ENCODE measurements around the gene PKDREJ.
"Not testable (repeated sequence)": the region's sequence is repeated elsewhere in the genome, so short reads cannot be mapped to it uniquely, and the experiment has no call there.

Gene PKDREJ

DNA sequence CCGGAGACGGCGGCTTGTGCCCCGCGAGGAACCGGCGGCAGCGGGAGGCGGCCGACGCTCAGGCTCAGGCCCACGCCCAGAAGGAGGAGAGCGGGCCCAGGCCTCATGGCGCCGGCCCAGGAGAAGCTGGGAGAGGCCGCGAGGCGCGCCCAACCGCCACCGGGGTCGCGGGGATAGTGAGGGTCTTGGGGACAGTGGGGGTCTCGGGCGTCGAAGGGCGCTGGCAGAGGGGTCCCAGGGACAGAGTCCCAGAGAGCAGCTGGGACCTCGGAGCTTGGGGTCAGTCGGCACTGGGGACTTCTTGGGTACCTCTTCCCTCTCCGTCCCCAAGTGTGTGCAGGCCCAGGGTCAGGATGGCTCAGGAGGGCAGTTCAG lies at the start of gene PKDREJ:
TSS of gene PKDREJ (minus strand) at position 128 of the 375 bp plus-strand sequence. CDS start at position 107, 21 bp downstream.
- DNase-seq (ENCODE audit: low read depth, low spot score), result no peak

GRCh38 chr22:46312848-46313247 lies 49.7 kb upstream of the PKDREJ start:
- DNase-seq (ENCODE audit: low read depth, low spot score), result not testable (repeated sequence)

DNA sequence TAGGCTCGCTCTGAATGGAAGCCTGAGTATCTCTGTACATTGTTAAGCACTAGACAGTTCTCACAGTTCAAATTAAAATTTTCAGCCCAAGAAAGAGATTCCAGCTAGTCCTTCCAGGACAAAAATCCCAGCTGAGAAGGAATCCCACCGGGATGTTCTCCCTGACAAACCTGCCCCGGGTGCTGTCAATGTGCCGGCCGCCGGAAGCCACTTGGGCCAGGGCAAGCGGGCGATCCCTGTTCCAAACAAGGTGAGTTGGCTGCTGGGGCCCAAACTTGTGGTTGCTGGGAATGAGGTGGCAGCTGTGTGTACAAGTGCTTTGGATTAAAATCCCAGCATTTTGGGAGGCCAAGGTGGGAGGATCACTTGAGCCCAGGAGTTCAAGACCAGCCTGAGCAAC lies 48.9 kb upstream of the PKDREJ start:
- no peak for DNase-seq (ENCODE audit: low read depth, low spot score)

DNA sequence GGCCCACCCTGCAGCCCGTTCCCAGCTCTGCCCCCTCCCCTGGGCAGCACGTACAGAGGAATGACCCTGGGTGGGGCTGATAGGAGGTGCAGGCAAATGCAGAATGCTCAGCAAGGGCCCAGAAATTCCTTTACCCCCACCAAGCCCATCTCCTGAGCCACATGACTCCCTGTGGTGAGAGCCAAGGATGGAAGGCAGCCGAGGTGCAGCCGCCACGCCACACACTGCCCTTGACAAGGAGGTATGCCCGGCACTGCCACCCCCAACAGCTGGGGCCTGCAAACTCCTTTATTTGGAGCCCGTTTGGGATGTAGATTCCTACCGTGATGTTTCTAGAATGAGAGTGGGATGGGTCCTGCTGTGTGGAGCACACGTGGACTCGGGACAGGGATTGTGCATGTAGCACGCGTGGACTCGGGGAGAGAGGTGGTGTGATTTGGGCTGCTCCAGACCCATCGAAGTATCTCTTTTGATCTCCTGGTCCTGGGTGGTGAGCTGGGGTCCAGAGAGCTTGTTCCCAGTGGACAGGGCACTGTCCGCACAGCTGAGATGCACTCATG lies 46.5 kb upstream of the PKDREJ start:
- no peak for DNase-seq (ENCODE audit: low read depth, low spot score)

GRCh38 chr22:46308283-46308988 lies 45.3 kb upstream of the PKDREJ start:
- DNase-seq (ENCODE audit: low read depth, low spot score), result no peak

DNA sequence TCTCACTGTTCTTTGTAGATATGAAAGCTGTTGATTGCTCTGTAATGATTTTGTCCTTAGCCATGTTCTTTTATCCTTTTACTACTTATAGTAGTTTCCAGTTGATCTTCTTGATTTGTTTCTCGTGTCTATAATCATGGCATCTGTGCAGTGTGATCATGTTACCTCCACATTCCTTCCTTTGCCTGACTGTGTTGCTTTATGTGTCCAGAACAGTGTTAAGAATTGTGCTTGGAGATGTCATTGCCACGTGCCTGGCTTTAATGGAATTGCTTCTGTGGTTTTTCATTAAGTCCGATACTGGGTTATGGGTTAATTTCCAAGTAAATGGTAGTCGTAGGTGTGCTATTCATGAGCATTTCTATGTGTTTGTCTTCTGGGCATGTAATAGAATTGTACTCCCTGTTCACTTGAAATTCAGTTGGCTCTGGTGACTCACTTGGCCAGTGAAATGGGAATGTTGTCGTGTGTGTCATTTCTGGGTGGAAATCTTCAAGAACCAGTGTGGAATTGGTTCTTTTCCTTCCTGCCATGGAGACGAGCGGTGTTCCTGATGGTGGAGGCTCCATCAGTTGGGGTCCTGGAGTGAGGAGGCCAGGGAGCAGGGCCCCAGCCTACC lies 40.3 kb upstream of the PKDREJ start:
- DNase-seq (ENCODE audit: low read depth, low spot score), result no peak

- DNase-seq (ENCODE audit: low read depth, low spot score), result no peak
Measured at GRCh38 chr22:46300491-46300890, 37.3 kb upstream of the PKDREJ start.

GRCh38 chr22:46299101-46299500 lies 36.0 kb upstream of the PKDREJ start:
- no peak for DNase-seq (ENCODE audit: low read depth, low spot score)

- DNase-seq (ENCODE audit: low read depth, low spot score), result no peak
Measured at GRCh38 chr22:46297151-46297812, 34.1 kb upstream of the PKDREJ start.

DNA sequence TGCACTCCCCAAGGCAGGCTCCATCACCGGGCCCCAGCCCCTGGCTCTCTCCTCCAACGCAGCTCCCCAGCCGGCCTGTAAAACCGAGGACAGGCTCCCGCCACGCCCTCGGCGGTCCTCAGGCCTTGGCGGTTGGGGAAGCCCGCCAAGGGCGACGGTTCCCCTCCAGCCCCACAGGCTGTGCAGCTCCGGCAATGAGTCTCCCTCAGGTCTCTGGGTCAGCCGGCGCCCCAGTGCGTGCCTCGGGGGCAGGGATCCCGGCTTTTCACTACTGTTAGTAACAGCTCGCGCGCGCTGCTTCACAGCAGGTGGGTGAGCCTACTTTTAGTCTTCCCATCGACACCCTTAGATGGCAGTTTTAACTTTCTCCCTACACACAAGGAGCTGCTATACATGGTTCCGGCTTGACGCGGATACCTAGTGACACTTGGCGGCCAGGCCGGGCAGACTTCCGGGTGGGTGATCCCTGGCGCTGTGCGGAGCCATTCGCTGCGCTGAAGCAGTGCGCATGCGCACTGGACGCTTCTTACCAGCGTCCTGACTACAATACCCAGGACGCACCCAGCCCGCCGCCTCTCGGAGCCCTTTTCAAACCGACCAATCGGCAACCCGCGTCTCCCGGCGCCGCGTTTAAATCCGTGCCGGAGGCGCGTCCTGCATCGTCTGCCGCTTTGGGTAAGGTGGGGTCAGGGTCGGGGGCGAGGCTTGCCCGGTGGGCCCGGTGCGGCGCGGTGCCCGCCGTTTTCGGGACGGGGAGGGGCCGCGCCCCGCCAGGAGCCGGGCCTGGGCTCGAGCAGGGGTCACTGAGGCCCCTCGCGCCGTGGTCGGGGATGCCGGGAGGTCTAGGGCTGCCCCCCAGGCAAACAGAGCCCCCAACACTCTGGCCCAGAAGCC lies 33.4 kb upstream of the PKDREJ start, which contains the start of gene GTSE1:
TSS of gene GTSE1 (plus strand) at position 614 of the 894 bp plus-strand sequence. CDS start 531 bp downstream, outside the sequence.
- peak; percentile 94 for DNase-seq (ENCODE audit: low read depth, low spot score)

GRCh38 chr22:46295277-46295971 lies 32.3 kb upstream of the PKDREJ start:
- DNase-seq (ENCODE audit: low read depth, low spot score), result no peak

DNA sequence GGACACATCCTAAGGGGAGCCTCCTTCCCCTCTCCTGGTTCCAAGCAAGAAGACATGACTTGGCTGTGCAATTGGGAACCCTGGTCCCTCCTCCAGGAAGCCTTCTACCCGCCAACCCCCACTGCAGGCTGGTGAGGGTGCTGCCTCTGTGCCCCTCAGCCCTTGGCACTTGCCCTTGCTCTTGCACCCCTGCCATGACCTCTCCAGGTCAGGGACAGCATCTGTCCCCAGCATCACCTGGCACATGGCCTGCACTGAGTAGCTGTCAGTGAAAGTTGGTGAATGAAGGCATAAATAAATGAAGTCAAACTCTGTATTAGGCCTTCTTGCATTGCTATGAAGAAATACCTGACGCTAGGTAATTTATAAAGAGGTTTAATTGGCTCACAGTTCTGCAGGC lies 31.6 kb upstream of the PKDREJ start:
- DNase-seq (ENCODE audit: low read depth, low spot score), result no peak

- peak; percentile 44 for DNase-seq (ENCODE audit: low read depth, low spot score)
Measured at GRCh38 chr22:46293577-46294260, 30.6 kb upstream of the PKDREJ start.

- no peak for DNase-seq (ENCODE audit: low read depth, low spot score)
Measured at GRCh38 chr22:46292732-46293131, 29.6 kb upstream of the PKDREJ start.

DNA sequence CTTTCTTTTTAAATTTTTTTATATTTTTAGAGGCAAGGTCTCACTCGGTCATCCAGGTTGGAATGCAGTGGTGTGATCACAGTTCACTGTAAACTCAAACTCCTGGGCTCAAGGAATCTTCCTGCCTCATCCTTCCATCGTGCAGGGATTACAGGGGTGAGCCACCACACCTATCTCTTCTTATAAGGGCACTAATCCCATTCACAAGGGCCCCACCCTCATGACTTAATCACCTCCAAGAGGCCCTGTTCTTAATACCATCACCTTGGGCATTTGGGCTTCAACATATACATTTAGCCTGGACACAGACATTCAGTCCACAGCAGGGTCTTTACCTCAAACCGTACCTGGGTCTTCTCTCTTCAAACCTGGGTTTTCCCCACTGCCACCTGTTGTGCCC lies 29.0 kb upstream of the PKDREJ start:
- DNase-seq (ENCODE audit: low read depth, low spot score), result no peak

DNA sequence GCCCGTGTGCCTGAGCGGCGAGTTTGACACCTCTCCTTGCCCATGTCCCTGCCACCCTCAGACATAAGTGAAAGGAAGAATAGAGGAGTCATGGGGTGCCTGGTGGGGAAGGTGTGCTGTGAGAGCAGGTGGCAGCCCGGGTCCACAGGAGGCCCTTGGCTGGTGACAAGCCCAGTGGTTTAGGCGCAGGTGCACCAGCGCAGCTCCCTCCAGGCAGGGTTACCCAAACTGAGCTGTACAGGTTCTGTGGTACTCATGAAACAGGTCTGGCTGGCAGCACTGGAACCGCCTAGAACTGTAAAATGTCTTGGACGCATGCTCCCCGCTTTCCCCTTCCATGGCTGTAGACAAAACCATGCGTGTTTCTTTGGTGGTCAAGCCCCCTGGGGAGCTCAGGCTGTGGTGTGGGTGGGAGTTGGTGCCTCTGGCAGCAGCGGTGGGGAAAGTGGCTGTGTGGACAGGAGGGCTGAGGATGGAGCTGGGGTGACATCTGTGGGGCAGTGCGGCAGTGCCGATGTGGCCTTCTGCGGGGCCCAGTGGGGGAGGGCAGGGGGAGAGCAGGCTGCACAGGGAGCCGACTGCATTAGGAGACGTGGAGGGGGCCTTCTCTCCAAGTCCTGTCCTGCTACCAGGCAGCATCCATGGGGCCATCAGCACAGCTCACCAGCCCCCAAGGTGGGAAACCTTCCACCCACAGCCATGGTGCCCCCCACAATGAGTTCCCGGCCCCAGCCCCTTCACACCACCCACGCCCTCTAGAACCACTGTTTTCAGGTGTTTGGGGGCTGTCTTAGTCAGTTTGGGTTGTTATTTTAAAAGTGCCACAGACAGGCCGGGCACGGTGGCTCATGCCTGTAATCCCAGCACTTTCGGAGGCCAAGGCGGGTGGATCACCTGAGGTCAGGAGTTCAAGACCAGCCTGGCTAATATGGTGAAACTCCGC lies 28.0 kb upstream of the PKDREJ start:
- no peak for DNase-seq (ENCODE audit: low read depth, low spot score)

DNA sequence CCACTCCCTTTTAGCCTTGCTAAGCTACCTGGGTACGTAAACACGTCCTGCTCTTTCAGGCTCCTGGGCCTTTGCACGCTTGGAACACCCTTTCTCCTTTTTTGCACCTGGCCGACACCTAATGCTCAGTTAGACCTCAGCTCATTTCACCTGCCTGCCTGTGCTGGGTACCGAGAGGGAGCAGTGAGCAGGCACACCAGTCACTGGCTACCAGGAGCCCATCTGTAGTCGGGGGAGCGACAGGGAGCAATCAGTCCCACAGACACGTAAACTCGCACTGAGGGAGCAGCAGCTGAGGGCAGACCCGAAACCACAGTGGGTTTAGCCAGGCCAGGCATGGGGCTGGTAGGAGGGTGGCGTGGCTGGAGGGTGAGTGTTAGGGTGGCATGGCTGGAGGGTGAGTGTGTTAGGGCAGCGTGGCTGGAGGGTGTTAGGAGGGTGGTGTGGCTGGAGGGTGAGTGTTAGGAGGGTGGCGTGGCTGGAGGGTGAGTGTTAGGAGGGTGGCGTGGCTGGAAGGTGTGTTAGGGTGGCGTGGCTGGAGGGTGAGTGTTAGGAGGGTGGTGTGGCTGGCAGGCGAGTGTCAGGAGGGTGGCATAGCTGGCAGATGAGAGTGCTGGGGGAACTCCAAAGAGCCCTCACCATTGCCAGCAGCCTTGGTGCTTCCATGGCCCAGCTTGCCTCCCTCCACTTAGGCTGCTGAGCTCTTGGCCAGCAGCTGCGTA lies 27.1 kb upstream of the PKDREJ start:
- no peak for DNase-seq (ENCODE audit: low read depth, low spot score)

DNA sequence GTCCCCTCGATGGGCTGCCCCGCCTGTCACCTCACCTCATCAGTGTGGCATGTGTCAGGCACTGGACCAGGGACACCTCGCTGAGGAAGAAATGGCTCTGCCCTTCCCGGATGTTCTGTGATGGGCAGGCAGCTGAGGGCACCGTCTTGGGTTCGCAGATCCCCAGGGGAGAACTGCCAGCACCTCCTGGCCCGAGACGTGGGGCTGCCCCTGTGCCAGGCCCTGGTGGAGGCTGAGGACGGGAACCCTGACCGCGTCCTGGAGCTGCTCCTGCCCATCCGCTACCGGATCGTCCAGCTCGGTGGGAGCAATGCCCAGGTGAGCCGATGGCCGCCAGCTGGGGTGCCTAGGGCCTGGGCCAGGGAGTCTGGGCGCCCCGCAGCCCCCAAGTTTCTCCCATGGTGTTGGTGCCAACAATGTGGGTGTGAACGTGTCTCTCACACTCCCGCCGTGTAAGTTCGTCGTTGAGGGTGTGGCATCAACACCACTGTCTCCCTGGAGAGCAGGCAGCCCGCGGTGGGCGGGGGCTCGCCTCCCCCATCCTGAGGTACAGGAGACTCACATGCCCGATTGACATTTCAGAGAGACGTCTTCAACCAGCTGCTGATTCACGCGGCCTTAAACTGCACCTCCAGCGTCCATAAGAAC lies 26.2 kb upstream of the PKDREJ start:
- DNase-seq (ENCODE audit: low read depth, low spot score), result no peak
